ENCODE measurements around the gene RNASET2. TPM values are rescaled to one million over a fixed set of nuclear protein-coding genes. Genes with fewer than 3 reads are reported as not detected.

RNASET2 gene
- total RNA-seq, 4 donors from 2014 or later = 57.9 to 115 (median 103) TPM

DNA sequence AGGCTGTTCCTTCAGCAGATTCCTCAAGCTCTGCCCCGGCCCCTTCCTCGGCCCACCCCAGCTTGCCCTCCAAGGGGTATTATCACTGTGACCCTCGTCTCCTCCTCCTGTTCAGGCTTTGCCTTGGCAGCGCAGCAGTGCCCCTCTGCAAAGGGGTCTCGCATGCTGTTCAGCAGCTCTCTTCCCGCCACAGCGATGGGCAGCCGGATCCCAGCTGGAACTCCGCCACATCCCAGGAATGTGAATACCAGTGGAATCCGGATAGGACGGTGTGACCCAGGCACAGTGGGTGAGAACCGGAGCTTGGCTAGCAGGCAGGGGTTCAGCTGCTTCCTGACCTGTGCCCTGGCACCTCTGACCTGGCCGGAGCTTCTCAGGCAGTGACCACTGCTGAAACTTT, 52.9 kb downstream of the RNASET2 start:
- 57 to 81% methylated on average over 13 of the region's 13 CpGs for WGBS, 2 donors
- DNase-seq (ENCODE audit: low spot score in 2 of 2) = no peak
- H3K4me1 ChIP-seq = peaks cover 0 to 24% (median 3%) of the 10 kb centered on the region in 4 donors
- no peaks in the 10 kb centered on the region for H3K27me3 ChIP-seq
- H3K9me3 ChIP-seq = no peaks in the 10 kb centered on the region
- no peak for TF ChIP-seq POLR2A (IDR thresholded peaks at IDR 0.05)
- TF ChIP-seq, protein P1, sequence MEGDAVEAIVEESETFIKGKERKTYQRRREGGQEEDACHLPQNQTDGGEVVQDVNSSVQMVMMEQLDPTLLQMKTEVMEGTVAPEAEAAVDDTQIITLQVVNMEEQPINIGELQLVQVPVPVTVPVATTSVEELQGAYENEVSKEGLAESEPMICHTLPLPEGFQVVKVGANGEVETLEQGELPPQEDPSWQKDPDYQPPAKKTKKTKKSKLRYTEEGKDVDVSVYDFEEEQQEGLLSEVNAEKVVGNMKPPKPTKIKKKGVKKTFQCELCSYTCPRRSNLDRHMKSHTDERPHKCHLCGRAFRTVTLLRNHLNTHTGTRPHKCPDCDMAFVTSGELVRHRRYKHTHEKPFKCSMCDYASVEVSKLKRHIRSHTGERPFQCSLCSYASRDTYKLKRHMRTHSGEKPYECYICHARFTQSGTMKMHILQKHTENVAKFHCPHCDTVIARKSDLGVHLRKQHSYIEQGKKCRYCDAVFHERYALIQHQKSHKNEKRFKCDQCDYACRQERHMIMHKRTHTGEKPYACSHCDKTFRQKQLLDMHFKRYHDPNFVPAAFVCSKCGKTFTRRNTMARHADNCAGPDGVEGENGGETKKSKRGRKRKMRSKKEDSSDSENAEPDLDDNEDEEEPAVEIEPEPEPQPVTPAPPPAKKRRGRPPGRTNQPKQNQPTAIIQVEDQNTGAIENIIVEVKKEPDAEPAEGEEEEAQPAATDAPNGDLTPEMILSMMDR (IDR thresholded peaks at IDR 0.05) = no peak
- TF ChIP-seq EP300 (IDR thresholded peaks at IDR 0.05) = no peak
- no peak overlapping the region for H3K27ac ChIP-seq
- no peak overlapping the region for H3K4me3 ChIP-seq
- H3K36me3 ChIP-seq = no peaks in the 10 kb centered on the region

DNA sequence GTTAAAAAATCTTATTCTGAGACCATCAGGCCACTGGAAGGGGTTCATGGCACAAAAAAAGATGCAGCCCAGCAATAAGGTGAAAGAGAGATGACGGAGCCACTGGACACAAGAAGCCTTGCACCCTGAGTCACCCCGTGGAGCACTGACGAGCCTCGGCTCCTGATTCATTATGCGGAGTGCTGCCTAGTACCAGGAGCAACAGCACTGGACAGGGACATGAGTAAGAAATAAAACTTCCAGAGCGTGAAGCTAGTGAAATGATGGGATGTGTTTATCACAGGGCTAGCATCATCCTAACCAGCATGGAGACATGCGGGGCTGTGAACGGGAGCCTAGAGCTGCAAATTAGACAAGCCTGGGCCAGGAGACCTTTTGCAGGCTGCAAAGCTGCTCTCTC, 53.3 kb downstream of the RNASET2 start:
- no peak for TF ChIP-seq EP300 (IDR thresholded peaks at IDR 0.05)
- TF ChIP-seq POLR2A (IDR thresholded peaks at IDR 0.05) = no peak
- TF ChIP-seq, protein P1 (IDR thresholded peaks at IDR 0.05) = no peak
- 88% methylated on average over 8 of the region's 8 CpGs for WGBS, 2 donors
- no peaks in the 10 kb centered on the region for H3K36me3 ChIP-seq
- H3K27ac ChIP-seq = no peak overlapping the region
- no peak for DNase-seq (ENCODE audit: low spot score in 2 of 2)
- H3K4me3 ChIP-seq = no peak overlapping the region
- peaks cover 0 to 24% (median 3%) of the 10 kb centered on the region in 4 donors for H3K4me1 ChIP-seq
- no peaks in the 10 kb centered on the region for H3K9me3 ChIP-seq
- H3K27me3 ChIP-seq = no peaks in the 10 kb centered on the region

DNA sequence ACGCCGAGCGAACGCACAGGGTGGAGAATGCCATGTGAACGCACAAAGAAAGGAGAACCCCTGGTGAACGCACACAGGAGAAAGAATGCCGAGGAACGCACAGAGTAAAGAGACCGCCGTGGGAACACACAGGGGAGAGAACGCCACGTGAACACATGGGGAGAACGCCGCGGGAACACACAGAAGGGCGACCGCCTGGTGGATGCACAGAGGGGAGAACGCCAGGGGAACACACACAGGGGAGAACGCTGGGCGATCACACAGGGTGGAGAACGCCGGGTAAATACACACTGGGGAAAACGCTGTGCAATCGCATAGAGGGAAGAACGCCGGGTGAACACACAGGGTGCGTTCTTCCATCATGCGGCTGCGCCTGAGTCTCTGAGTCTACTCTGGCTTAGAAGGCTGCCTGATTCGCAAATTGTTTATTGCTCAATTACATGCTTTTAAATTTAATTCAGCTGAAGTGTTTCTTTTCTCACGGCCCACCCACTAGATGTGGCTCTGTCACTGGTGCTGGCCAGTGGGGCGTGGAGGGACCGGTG, 54.1 kb downstream of the RNASET2 start:
- TF ChIP-seq EP300 (IDR thresholded peaks at IDR 0.05) (no peak), POLR2A (IDR thresholded peaks at IDR 0.05) (no peak)
- TF ChIP-seq, protein P1 (IDR thresholded peaks at IDR 0.05) = no peak
- Histone ChIP-seq H3K27me3 (no peaks in the 10 kb centered on the region), H3K4me3 (no peak overlapping the region), H3K36me3 (no peaks in the 10 kb centered on the region), H3K9me3 (no peaks in the 10 kb centered on the region), H3K27ac (no peak overlapping the region), H3K4me1 (peaks cover 0 to 24% (median 2%) of the 10 kb centered on the region in 4 donors)
- no peak for DNase-seq (ENCODE audit: low spot score in 2 of 2)
- 90 to 92% methylated on average over 33 of the region's 33 CpGs for WGBS, 2 donors

DNA sequence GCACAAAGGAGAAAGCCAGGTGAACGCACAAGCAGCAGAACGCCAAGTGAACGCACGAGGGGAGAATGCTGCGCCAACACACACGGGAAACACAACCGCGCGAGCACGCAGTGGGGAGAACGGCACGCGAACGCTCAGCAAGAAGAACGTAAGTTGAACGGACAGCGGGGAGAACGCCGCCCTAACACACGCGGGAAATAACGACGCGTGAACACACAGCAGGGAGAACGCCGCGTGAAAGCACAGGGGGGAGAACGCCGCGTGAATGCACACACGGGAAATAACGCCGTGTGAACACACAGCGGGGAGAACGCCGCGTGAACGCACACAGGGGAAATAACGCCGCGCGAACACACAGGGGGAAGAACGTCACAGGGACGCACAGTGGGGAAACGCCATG, 54.7 kb downstream of the RNASET2 start:
- Histone ChIP-seq H3K4me1 (peaks cover 0 to 23% (median 0%) of the 10 kb centered on the region in 4 donors), H3K27me3 (no peaks in the 10 kb centered on the region), H3K36me3 (no peaks in the 10 kb centered on the region), H3K9me3 (no peaks in the 10 kb centered on the region), H3K4me3 (no peak overlapping the region), H3K27ac (no peak overlapping the region)
- 94 to 97% methylated on average over 45 of the region's 45 CpGs for WGBS, 2 donors
- no peak for DNase-seq (ENCODE audit: low spot score in 2 of 2)
- TF ChIP-seq POLR2A (IDR thresholded peaks at IDR 0.05) = no peak
- TF ChIP-seq, protein P1 (IDR thresholded peaks at IDR 0.05) = no peak
- no peak for TF ChIP-seq EP300 (IDR thresholded peaks at IDR 0.05)

DNA sequence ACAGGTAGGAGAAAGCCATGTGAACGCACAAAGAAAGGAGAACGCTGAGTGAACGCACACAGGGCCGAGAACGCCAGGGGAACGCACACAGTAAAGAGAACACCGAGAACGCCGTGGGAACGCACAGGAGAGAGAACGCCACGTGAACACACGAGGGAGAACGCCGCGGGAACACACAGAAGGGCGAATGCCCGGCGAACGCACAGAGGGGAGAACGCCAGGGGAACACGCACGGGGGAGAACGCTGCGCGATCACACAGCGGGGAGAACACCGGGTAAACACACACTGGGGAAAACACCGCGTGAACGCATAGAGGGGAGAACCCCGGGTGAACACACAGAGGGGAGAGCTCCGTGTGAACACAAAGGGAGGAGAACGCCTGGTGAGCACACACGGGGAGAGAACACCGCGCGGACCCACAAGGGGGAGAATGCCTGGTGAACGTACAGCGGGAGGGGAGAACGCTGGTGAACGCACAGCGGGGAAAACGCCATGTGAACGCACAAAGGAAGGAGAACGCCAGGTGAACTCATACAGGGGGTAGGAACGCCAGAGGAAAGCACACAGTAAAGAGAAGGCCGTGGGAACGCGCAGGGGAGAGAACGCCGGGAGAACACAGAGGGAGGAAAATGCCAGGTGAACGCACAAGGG, 55.3 kb downstream of the RNASET2 start:
- Histone ChIP-seq H3K36me3 (no peaks in the 10 kb centered on the region), H3K9me3 (no peaks in the 10 kb centered on the region), H3K27me3 (no peaks in the 10 kb centered on the region), H3K4me3 (no peak overlapping the region), H3K4me1 (peaks cover 0 to 18% (median 0%) of the 10 kb centered on the region in 4 donors), H3K27ac (no peak overlapping the region)
- no peak for TF ChIP-seq POLR2A (IDR thresholded peaks at IDR 0.05)
- TF ChIP-seq, protein P1 (IDR thresholded peaks at IDR 0.05) = no peak
- no peak for TF ChIP-seq EP300 (IDR thresholded peaks at IDR 0.05)
- no peak for DNase-seq (ENCODE audit: low spot score in 2 of 2)
- 95% methylated on average over 53 of the region's 53 CpGs for WGBS, 2 donors
